Measurements from ENCODE around the gene ZNF207. TPM values are rescaled to one million over a fixed set of nuclear protein-coding genes. Genes with fewer than 3 reads are reported as not detected.
A peak's percentile ranks its signal among the peaks of the same experiment; 100 is the strongest.

ZNF207 gene
- total and polyA plus RNA-seq, 9 of the 15 experiments (the other 6 are each of a cell fraction or from before 2014, with no cell fraction given) = 123 to 370 (median 250) TPM

GRCh38 chr17:32341857-32342602 is 7.9 kb upstream of the ZNF207 start, which contains the start of gene C17orf75 (continued):
- TF ChIP-seq ZNF444 (CRISPR knock-in tag; IDR thresholded peaks at IDR 0.05) (no peak), POLR2AphosphoS2 (IDR thresholded peaks at IDR 0.05; ENCODE audit: low read length) (no peak), ZNF165 (CRISPR knock-in tag; IDR thresholded peaks at IDR 0.05; ENCODE audit: borderline replicate concordance) (no peak), NR1H2 (CRISPR knock-in tag; IDR thresholded peaks at IDR 0.05) (no peak), ERF (CRISPR knock-in tag; IDR thresholded peaks at IDR 0.05) (no peak), NUFIP1 (IDR thresholded peaks at IDR 0.05; ENCODE audit: partially characterized antibody) (no peak), FOXK2 (conservative IDR thresholded peaks at IDR 0.05 in 1 of 2, IDR thresholded peaks at IDR 0.05 in 1 of 2; ENCODE audit: low read depth in 2 of 2) (peak; percentile 59 to 61; a peak in 1 of 4 replicates), SIRT6 (IDR thresholded peaks at IDR 0.05; ENCODE audit: low read depth, low read length) (no peak), SAFB (IDR thresholded peaks at IDR 0.05; ENCODE audit: borderline replicate concordance, low read depth, low read length) (no peak), PHF8 (IDR thresholded peaks at IDR 0.05; ENCODE audit: borderline replicate concordance, low read length) (peak; percentile 72; the same call in 1 of the 2 replicates), MGA (IDR thresholded peaks at IDR 0.05) (peak; percentile 59), DDX20 (tag; IDR thresholded peaks at IDR 0.05; ENCODE audit: low read depth) (no peak), ZBTB17 (CRISPR knock-in tag; IDR thresholded peaks at IDR 0.05) (no peak), SREBF1 (IDR thresholded peaks at IDR 0.05; ENCODE audit: borderline replicate concordance, low read depth, low read length) (no peak), TEAD4 (IDR thresholded peaks at IDR 0.05; ENCODE audit: low read length) (peak; percentile 54), TEAD4 (CRISPR knock-in tag; IDR thresholded peaks at IDR 0.05; ENCODE audit: borderline replicate concordance) (no peak), HDAC2 (IDR thresholded peaks at IDR 0.05) (no peak), MAFG (tag; conservative IDR thresholded peaks at IDR 0.05) (no peak), SNRNP70 (optimal IDR thresholded peaks at IDR 0.05; ENCODE audit: low read depth, low read length) (no peak)
